CD4-positive, alpha-beta T cell (primary cell): ENCODE results near the gene DAAM1. TPM values are rescaled to one million over a fixed set of nuclear protein-coding genes. Genes with fewer than 3 reads are reported as not detected.
A peak's percentile ranks its signal among the peaks of the same experiment; 100 is the strongest.

Experiments
- ATAC-seq: fragments of 200-7000 bp; cut with Tn5 transposase; one replicate; pipeline ENCODE4 v1.10.0; 2022; ENCODE audit warnings: mild to moderate bottlenecking; ENCODE audit not compliant: poor library complexity
- CTCF ChIA-PET: fragments of 350-600 bp; sonication (Branson Sonifier 250); formaldehyde crosslinking; loops from one replicate; lab custom pipeline; 2021; ENCODE audit warnings: antibody characterized with exemption, inconsistent platforms; lab: Charles Lee
- POLR2A ChIA-PET: fragments of 350-600 bp; sonication (Branson Sonifier 250); formaldehyde crosslinking; loops from one replicate; lab custom pipeline; 2021; ENCODE audit warnings: antibody characterized with exemption, inconsistent platforms; lab: Charles Lee
- DNase-seq, 14 experiments: peaks; one replicate each; pipeline ENCODE4 v3.0.0-alpha.2; 2013 to 2020; ENCODE audit warnings: mixed read lengths in 2 of 14
- H3K27ac ChIP-seq, 2 donors: one replicate each; pipeline versions ENCODE4 v1.5.1 to v1.7.0; 2013; ENCODE audit warnings: low read length in 2 of 2, low read depth in 1 of 2, mild to moderate bottlenecking in 1 of 2
- H3K27me3 ChIP-seq, 2 experiments: 1 replicate in 1 of 2; 2 replicates in 1 of 2; pipeline versions ENCODE4 v1.6.1 to v1.7.0; 2013; ENCODE audit warnings: low read length in 2 of 2, control low read depth in 1 of 2, mild to moderate bottlenecking in 1 of 2, moderate library complexity in 1 of 2; ENCODE audit not compliant: insufficient read depth in 2 of 2, control insufficient read depth in 1 of 2
- H3K36me3 ChIP-seq: one replicate; pipeline ENCODE4 v1.6.1; 2013; ENCODE audit warnings: low read length, control low read depth; ENCODE audit not compliant: insufficient read depth
- H3K4me1 ChIP-seq: one replicate; pipeline ENCODE4 v1.6.1; 2013; ENCODE audit warnings: low read length, control low read depth; ENCODE audit not compliant: insufficient read depth
- H3K4me3 ChIP-seq: one replicate; pipeline ENCODE4 v1.5.1; 2013; ENCODE audit warnings: mild to moderate bottlenecking, low read length, moderate library complexity
- H3K9me3 ChIP-seq, 2 experiments: 1 replicate in 1 of 2; 2 replicates in 1 of 2; pipeline versions ENCODE4 v1.6.1 to v1.7.0; 2013; ENCODE audit warnings: low read length in 2 of 2, mild to moderate bottlenecking in 2 of 2, control low read depth in 1 of 2, moderate library complexity in 1 of 2; ENCODE audit not compliant: control insufficient read depth in 1 of 2, insufficient read depth in 1 of 2
- H3K27ac Mint-ChIP-seq: one replicate; pipeline ENCODE4 v1.8.0; 2020; ENCODE audit warnings: mixed read lengths
- H3K27me3 Mint-ChIP-seq: one replicate; pipeline ENCODE4 v1.8.0; 2021; ENCODE audit warnings: mixed read lengths
- H3K36me3 Mint-ChIP-seq: one replicate; pipeline ENCODE4 v1.8.0; 2021; ENCODE audit warnings: low read depth, mixed read lengths
- H3K4me1 Mint-ChIP-seq: one replicate; pipeline ENCODE4 v1.8.0; 2021; ENCODE audit warnings: low read depth, mixed read lengths
- H3K4me3 Mint-ChIP-seq: one replicate; pipeline ENCODE4 v1.8.0; 2020; ENCODE audit warnings: mild to moderate bottlenecking, mixed read lengths
- H3K9me3 Mint-ChIP-seq: one replicate; pipeline ENCODE4 v1.8.0; 2020; ENCODE audit warnings: mixed read lengths
- CTCF ChIP-seq: fragments of 200-600 bp; IDR thresholded peaks from one replicate; pipeline ENCODE4 v1.8.0; 2022; ENCODE audit warnings: antibody characterized with exemption, mild to moderate bottlenecking
- intact Hi-C, 2 experiments: fragments of 100-400 bp; cut with DNase I in 1 of 2; cut with micrococcal nuclease in 1 of 2; formaldehyde crosslinking; loops; one replicate each; pipeline versions ENCODE4 v1.15.1 to v1.9.0; 2023 to 2025; cut with DNase I, micrococcal nuclease
- total RNA-seq, 174 experiments: library from RNA in 2 of 174; stranded (reverse) in 2 of 174; gene quantifications; one replicate each; pipeline ENCODE4 v1.2.3 and lab custom pipeline; 2021 to 2026

DAAM1 gene
- total RNA-seq, 2 experiments from 2014 or later = 7.4 to 8.8 TPM

- H3K27me3 Mint-ChIP-seq = peaks cover 6% of the 10 kb centered on the region
- POLR2A ChIA-PET = no interaction called here
These were observed 205.8 kb downstream of the DAAM1 start for GRCh38 chr14:59394268-59394667.

DNA sequence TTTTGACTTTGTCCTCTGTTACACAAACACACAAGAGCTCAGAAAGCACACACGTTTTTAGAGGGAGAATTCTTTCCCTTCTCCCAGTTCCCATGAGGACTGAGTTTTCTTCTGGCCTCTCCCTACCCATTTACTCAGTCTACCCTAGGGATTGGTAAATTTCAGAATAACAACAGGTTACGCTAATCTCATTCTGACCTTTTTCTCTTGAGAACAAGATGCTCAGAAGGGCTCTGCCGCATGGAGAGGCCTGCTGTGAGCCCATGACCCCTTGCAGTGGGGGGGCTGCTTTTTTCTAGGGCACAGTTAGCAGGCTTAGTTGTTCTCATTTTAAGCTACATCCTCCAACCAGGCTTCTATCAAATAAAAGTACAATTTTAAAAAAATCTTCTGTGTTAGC is 207.2 kb downstream of the DAAM1 start:
- peaks cover 0 to 2% of the 10 kb centered on the region in 2 experiments for H3K27me3 ChIP-seq
- H3K4me1 ChIP-seq = peaks cover 6% of the 10 kb centered on the region
- intact Hi-C loops = no loop called here
- ChIA-PET CTCF (no interaction called here), POLR2A (no interaction called here)
- Mint-ChIP-seq H3K27me3 (peaks cover 6% of the 10 kb centered on the region), H3K4me1 (peaks cover 11% of the 10 kb centered on the region), H3K4me3 (no peak overlapping the region), H3K9me3 (peaks cover 7% of the 10 kb centered on the region), H3K36me3 (no peaks in the 10 kb centered on the region), H3K27ac (no peak overlapping the region)
- no peak overlapping the region for H3K27ac ChIP-seq
- no peak overlapping the region for H3K4me3 ChIP-seq
- H3K9me3 ChIP-seq = peaks cover 0 to 4% of the 10 kb centered on the region in 2 experiments
- no peak for TF ChIP-seq CTCF
- ATAC-seq = no peak
- H3K36me3 ChIP-seq = no peaks in the 10 kb centered on the region
- no peak for DNase-seq

More at GRCh38 chr14:59394268-59394667, 205.8 kb downstream of the DAAM1 start:
- Mint-ChIP-seq H3K27ac (no peak overlapping the region), H3K36me3 (no peaks in the 10 kb centered on the region), H3K9me3 (peaks cover 5% of the 10 kb centered on the region), H3K4me3 (no peak overlapping the region), H3K4me1 (peaks cover 10% of the 10 kb centered on the region)
- CTCF ChIA-PET = no interaction called here
- ATAC-seq (no peak), DNase-seq (no peak)
- Histone ChIP-seq H3K27ac (no peak overlapping the region), H3K27me3 (peaks cover 0 to 2% of the 10 kb centered on the region in 2 experiments), H3K4me3 (no peak overlapping the region), H3K4me1 (peaks cover 6% of the 10 kb centered on the region), H3K36me3 (no peaks in the 10 kb centered on the region), H3K9me3 (no peaks in the 10 kb centered on the region)
- TF ChIP-seq CTCF = no peak
- intact Hi-C loops = no loop called here

GRCh38 chr14:59398841-59399240 is 210.4 kb downstream of the DAAM1 start:
- H3K4me1 ChIP-seq = peaks cover 6% of the 10 kb centered on the region
- ChIA-PET CTCF (no interaction called here), POLR2A (no interaction called here)
- Mint-ChIP-seq H3K9me3 (peaks cover 12% of the 10 kb centered on the region), H3K4me3 (no peak overlapping the region), H3K4me1 (peaks cover 11% of the 10 kb centered on the region), H3K36me3 (no peaks in the 10 kb centered on the region), H3K27ac (no peak overlapping the region), H3K27me3 (peaks cover 6% of the 10 kb centered on the region)
- TF ChIP-seq CTCF = no peak
- ATAC-seq (no peak), DNase-seq (peak in 2 of 14 experiments; percentile 2 to 20)
- H3K9me3 ChIP-seq = peaks cover 0 to 4% of the 10 kb centered on the region in 2 experiments
- no peak overlapping the region for H3K4me3 ChIP-seq
- no peak overlapping the region for H3K27ac ChIP-seq
- no peaks in the 10 kb centered on the region for H3K36me3 ChIP-seq
- peaks cover 0 to 2% of the 10 kb centered on the region in 2 experiments for H3K27me3 ChIP-seq
- intact Hi-C loops = no loop called here
